H54 (cell line): ENCODE results near the gene SIRT7.

Experiments
- DNase-seq: peaks from one replicate; pipeline ENCODE4 v3.0.0; 2011; ENCODE audit warnings: low spot score, mixed read lengths; ENCODE audit not compliant: insufficient read length
- FAIRE-seq: peaks from 3 replicates; lab custom pipeline; 2011; peaks lifted over from hg19 to GRCh38; lab: Jason Lieb, UNC
- POLR2A ChIP-seq: IDR thresholded peaks from 2 replicates; pipeline ENCODE4 v1.6.1; 2011; ENCODE audit warnings: low read depth, mild to moderate bottlenecking, low read length

The SIRT7 gene

DNA sequence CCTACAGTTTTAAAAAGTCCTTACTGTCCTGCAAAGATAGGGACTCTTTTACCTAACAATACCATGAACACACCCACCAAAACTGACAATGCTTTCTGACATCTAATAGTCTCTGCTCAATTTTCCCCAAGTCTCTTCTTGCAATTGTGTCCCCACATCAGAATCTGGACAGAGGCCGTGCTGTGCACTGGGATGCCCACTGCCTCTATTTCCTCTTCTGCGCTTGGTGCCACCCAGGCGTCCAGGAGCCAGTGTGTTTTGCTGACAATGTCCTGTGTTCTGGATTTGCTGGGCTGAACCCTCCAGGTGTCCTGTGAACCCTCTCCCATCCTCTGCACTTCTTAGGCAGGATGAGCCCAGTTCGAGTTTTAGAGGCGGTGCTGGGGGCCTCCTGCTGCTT is 40.4 kb downstream of the SIRT7 start:
- TF ChIP-seq POLR2A, result no peak
- FAIRE-seq, result no peak

DNA sequence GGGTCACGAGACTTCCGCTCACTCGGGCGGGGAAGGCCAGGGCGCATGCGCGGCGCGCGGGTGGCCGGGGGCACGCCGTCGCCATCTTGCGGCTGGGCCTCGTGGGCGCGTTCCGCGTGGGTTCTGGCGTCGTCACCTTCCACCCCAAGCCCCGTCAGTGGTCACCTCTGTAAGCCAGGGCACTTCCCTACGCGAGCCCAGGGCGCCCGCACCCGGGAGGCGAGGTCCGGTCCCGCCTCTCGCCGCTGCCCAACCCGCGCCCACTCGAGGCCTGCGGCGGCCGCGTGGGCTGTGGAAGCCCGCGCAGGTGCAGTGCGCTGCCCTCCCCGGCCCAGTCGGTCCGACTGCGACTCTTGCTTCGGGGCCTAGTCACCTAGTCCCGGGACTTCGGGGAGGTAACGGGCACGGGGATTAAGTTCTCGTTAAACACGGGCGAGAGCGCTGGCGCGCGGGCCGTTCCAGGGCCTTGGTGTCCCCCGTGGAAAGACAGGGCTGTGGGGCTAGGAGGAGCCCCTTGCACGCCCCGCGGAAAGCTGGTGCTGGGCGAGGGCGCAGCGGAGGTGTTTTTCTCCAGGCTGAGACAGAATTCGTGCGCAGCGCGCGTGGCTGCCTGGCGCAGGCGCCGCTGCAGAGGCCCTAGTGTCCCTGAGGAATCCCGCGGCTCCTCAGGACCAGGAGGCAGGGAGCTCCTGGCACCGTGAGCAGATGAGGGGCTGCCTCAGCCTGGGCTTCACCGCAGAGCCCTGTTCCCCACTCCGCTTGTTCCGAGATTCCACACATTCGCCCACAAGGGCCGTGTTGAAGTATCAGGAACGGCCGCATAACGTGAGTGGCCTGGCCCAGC is 46.4 kb downstream of the SIRT7 start:
- DNase-seq, result peak; percentile 90
- no peak for FAIRE-seq
- peak; percentile 82 for TF ChIP-seq POLR2A

More for the DNA sequence above, 40.4 kb downstream of the SIRT7 start:
- no peak for DNase-seq

DNA sequence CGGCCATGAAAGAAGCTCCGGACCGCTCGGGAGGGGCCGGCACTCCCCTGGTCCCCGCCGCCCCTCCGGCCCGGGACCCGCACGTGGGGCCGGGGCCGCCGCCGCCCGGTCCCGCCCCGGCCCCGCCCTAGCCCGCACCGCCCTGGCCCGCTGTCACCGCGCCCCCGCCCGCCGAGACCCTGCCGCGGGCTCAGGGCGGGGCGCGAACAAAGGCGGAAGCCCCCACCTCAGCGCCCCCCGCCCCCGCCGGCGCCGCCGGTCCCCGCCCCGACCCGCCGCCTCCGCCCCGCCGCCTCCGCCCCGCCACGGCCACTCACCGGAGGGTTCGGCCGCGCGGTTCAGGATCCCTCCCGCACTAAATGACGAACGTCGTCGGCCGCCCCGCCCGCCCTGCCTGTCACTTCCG is 47.0 kb downstream of the SIRT7 start, which contains the start of gene ARHGDIA:
TSS of gene ARHGDIA (minus strand) at position 357 of the 406 bp plus-strand sequence. CDS start 1,407 bp downstream, outside the sequence.
- TF ChIP-seq POLR2A, result no peak
- no peak for FAIRE-seq
- DNase-seq, result no peak

DNA sequence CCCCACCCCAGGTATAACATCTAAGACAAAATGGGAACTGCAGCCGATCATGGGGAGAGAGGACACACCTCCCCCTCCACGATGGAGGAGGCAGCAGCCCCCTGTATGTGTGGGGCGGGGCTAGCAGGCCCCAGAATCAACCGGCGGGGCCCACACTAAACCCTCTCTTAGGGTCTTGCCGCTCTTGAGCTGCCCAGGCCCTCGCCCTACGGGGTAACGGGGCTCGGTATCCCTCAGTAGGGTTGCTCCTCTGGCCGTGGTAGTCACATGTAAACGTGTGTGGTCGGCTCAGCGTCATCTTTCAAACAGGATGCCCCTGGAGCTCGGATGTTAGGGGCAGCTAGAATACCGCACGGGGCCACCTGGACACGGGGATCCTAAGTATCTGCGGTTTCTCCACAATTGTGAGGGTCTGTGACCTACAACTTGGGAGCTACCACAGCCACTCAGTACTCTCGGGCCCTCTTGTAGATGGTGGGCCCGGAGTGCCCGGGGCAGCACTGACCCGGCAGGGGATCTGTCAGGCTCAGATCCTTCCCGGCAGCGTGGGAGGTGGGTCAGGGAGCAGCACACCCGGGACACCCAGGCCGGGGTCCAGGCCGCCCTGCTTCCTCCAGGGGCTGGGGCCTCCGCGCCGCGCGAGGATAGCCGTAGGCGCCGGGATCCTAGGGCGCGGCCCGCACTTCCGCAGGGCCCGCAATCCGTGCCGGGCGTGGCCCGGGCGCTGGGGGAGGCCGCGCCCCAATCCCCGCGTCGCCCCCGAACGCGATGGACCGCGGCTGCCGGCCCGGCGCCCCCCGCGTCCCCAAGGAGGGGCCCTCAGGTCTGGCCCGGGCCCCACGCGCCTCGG is 47.6 kb downstream of the SIRT7 start:
- FAIRE-seq (no peak), DNase-seq (no peak)
- no peak; the same call in none of the 2 replicates for TF ChIP-seq POLR2A

DNA sequence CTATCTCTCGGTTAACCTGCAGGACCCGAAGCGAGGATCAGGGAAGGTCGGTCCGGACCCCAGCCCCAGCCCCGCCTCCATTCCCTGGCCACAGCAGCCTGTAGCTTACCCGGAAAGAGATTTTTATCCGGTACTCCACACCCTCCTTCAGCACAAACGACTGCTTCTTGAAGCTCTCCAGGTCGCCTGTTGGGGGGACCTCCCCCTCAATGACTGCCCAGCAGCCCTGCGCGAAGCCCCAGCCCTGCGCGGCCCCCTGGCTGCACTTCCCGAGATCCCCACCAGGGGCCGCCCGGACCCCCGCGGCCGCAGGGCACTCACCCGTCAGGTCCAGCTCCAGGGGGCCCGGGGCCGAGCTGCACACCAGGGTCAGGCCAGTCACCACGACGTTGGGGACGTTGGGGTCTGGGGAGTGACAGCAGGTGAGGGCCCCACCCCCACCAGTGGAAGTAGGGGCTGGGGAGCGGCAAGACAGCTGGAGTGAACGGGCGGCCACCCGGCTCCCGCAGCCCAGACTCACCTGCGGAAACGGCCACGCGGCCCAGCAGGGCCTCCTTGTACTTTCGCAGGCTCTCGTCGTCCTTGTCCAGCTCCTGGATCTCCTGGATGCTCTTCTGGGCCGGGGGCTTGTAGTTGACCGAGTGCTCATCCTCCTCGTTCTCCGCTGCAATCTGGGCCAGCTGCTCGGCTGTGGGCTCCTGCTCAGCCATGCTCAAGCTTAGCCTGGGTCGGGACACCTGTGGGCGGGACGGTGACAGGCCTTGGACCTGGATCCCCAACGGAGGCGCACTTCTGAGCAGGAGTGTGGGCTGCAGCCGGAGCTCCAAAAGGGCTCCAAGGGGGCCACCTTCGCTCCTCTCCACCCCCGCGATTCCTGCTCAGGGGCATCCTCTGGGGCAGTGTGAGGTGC is 48.5 kb downstream of the SIRT7 start:
- no peak for FAIRE-seq
- no peak for DNase-seq
- no peak; the same call in 1 of the 2 replicates for TF ChIP-seq POLR2A

DNA sequence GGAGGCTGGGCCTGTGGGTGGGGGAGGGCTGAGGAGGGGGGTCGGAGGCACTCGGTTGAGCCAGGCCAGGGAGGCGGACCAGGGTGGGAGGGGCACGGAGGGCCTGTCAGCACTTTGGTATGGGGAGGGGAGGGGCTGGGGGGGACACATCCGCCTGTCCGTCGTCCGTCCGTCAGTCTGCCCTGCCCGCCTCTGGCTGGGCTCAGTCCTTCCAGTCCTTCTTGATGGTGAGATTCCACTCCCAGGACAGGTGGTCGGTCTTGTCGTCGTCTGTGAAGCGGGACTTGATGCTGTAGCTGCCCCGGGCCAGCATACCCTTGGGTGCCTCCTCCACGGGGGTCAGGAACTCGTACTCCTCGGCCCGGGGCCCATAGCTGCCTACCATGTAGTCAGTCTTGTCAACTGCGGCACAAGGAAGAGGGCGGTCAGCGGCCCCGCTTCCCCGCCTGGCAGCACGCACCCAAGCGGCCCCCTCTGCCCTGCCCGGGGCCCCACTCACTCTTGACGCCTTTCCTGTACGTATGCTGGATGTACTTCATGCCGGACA is 49.2 kb downstream of the SIRT7 start:
- TF ChIP-seq POLR2A, result peak; percentile 15; the same call in 1 of the 2 replicates
- FAIRE-seq, result no peak
- DNase-seq, result peak; percentile 77

DNA sequence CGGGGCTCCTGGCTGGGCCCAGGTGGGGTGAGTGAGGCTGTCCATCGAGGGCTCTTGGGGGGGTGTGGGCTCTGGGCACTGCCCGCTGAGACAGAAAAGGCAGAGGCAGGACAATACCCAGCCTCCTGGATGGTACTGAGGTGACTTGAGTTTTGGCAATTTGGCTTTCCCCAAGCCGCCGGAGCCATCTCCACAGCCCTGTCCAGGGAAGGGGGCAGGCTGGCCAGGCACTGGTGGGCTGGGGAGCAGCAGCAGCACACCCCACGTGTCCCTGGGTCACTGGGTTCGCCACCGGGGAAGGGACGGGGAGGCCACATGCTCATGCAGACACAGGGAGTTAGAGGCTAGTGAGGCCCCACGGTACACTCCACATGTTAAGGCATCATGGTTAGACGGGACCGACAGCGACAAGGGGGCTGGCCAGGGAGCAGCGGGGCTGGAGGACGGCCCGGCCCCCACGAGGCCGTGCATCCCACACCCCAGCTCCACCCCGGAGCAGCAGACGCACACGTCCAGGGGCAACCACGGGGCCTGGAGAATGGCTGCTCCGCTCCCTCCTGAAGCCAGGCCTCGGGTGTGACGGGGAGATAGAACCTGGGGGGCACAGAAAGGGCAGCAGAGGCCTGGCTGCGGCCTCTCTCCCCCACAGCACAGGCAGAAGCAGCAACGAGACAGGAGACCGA is 49.8 kb downstream of the SIRT7 start:
- TF ChIP-seq POLR2A, result peak; percentile 45
- FAIRE-seq (no peak), DNase-seq (no peak)

GRCh38 chr17:81867170-81867990 is 50.6 kb downstream of the SIRT7 start:
- DNase-seq (no peak), FAIRE-seq (no peak)
- peak; percentile 33; the same call in 1 of the 2 replicates for TF ChIP-seq POLR2A

GRCh38 chr17:81866440-81867169 is 51.4 kb downstream of the SIRT7 start:
- DNase-seq (no peak), FAIRE-seq (no peak)
- no peak; the same call in 1 of the 2 replicates for TF ChIP-seq POLR2A

GRCh38 chr17:81865733-81866439 is 52.1 kb downstream of the SIRT7 start:
- no peak for DNase-seq
- FAIRE-seq, result no peak
- no peak for TF ChIP-seq POLR2A
